GM03348 (cell line): ENCODE measurements around the gene TMEM26.

ENCODE experiments used
- DNase-seq: peaks from one replicate; pipeline ENCODE4 v3.0.0; 2012; ENCODE audit warnings: low spot score

TMEM26 gene

GRCh38 chr10:61460835-61461234 is 7.7 kb upstream of the TMEM26 start:
- DNase-seq: no peak

DNA sequence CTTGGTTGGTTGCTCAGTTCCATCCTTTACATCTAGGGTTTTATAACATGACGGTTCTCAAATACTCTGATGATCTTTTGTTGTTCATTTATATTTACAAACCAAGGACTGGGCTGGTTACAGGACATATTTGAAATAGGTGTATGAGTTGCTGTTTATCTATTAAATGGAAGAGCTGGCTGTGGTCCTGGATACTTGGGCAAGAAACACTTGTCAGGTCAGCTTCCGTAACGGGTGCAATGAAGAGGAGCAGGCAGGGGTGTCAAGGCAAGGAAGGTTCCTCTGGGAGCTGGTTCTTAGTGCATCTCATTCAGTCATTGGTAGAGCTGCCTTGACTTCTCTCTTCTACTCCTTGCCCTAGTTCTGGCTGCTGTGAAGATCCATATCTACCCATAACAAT is 4.8 kb upstream of the TMEM26 start:
- DNase-seq: no peak

GRCh38 chr10:61456095-61456789 is 3.1 kb upstream of the TMEM26 start:
- peak; percentile 10 for DNase-seq

DNA sequence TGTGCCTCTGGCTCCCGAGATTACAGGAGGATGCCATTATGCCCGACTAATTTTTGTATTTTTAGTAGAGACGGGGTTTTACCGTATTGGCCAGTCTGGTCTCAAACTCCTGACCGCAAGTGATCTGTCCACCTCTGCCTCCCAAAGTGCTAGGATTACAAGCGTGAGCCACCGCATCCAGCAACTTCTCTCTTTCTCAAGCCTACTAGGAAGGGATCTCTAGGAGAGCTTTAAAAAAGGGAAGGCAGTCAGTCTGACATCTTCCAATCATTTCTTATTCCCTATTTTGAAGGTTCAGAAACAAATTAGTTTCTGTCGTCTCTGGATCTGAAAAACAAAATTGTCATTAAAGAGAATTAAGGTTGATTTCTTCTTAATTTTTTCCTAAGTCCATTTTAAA is 2.5 kb upstream of the TMEM26 start:
- DNase-seq: no peak

DNA sequence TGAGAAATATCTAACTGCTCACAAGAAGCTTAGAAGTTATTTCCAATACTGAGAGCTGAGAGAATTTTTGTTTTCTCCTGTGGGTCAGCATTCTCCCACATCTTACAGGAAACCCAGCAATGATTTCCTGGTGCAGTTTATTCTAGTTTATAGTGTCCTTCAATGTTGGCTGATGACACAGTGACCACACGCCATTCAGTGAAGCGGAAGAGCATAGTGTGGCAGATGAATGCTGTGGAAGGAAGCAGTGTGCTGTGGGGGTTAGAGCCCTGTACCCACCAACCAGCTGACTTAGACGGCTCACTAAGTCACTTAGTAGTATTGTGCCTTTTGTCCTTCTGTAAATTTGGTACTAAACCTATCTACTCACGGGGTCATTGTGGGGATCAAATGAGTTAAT is 1.4 kb upstream of the TMEM26 start:
- DNase-seq: no peak

- DNase-seq: no peak
Measured at GRCh38 chr10:61452151-61452651, 980 bp downstream of the TMEM26 start.

DNA sequence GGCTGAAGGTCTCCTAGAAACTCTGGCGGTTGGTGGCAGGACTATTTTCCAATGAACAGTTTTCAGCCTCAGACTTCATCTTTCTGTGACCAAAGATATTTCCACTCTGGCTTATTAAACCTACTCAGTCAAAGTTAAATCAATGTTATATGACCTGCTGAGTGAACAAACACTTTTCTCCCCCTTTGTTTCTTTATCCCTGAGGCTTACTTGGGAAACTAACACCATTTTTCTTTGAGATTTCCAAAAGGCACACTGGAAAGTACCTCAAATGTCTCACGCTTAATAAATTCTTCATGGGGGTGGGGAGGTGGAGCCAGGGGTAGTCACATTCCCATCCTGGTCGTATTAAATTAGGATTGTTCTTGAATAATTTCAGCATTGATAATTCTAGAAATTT is 1.8 kb downstream of the TMEM26 start:
- DNase-seq: no peak

GRCh38 chr10:61448841-61449600 is 4.2 kb downstream of the TMEM26 start:
- no peak for DNase-seq

- DNase-seq: no peak
Measured at GRCh38 chr10:61448091-61448490, 5.1 kb downstream of the TMEM26 start.

DNA sequence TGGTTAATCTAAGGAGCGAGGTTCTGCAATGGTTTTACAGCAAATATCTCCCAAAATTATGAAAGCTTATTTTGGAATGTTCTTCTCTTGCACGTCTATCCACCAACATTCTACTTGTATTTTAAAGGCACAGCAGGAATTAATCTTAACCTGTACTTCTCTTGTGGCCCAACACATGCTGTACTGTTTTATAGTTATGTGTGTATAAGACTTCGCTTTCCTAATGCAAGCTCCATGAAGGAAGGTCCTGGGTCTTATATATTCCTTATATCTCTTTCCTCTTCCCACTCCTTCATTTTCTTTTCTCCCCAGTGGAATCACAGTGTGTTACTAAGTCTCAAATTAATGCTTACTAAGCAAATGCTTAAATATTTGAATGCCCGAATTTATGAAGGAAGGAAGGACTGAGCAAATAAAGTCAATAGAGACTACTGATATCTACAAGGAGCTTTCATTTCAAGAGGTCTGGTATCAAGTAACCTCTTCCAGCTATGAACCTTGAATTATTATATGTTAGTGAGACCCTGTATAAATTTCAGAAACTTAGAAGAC is 14.0 kb downstream of the TMEM26 start:
- DNase-seq: no peak

GRCh38 chr10:61438141-61438988 is 14.8 kb downstream of the TMEM26 start:
- no peak for DNase-seq

DNA sequence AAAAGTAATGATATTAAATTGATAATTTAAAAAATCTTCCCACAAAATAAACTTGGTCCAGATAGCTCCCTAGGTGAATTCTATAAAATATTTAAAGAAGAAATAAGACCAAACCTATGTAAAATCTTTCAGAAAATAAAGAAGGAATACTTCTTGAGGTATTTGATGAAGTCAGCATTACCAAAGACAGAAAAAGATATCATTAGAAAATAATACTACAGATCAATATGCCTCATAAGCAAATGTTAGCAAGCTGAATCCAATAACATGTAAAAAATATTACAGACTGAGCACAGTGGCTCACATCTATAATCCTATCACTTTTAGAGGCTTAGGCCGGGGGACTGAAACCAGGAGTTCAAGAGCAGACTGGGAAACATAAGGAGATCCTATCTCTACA is 30.0 kb downstream of the TMEM26 start:
- DNase-seq: no peak

GRCh38 chr10:61417661-61418060 is 35.5 kb downstream of the TMEM26 start:
- DNase-seq: no peak

DNA sequence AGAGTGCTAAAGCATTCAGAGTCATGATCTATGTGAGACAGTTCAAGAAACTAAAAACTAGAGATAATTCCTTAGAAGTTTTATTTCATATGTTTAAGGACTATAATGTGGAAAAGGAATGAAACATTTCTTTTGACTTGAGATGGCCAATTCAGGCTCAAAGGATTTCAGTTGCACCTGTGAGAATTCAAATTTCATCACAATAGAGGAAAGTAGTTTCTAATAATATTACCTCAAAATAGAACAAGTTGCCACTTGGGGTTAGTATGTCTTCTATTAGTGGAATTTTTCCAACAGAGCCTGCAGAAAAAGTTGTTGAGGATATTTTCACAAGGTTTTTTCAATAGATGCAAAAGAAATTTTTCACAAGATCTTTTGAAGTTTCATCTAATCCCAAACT is 37.4 kb downstream of the TMEM26 start:
- no peak for DNase-seq

GRCh38 chr10:61411706-61412105 is 41.5 kb downstream of the TMEM26 start:
- DNase-seq: no peak

DNA sequence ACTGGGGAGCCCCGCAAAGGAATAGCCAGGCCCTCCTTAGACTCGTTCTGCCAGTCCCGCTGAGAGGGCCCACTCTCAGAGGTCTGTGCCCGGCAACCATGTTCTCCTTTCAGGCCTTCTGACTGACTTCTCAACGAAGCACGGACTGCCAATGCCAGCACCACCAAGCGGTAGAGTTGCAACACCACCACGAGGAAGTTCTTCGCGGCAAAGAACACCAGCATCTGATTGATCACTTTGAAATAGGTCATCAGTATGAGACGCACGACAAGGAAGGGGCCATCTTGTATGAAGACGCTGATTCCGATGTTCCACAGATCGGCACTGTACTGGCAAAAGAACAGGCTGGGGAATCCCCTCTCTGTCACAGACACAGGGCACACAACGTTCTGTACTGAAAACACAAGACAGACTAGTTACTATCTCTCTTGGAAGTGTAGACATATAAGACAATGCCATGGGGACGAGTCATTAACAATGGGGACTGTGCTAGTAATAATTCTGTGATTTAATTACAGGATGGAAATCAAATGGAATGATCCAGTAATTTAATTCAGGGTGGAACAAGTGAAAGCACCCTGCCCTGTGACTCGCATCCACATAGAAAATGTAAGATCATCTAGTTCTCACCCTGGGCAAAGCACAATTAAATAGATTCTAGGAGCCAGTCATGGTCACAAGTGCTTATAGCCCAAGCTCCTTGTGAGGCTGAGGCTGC is 42.7 kb downstream of the TMEM26 start:
- DNase-seq: no peak

DNA sequence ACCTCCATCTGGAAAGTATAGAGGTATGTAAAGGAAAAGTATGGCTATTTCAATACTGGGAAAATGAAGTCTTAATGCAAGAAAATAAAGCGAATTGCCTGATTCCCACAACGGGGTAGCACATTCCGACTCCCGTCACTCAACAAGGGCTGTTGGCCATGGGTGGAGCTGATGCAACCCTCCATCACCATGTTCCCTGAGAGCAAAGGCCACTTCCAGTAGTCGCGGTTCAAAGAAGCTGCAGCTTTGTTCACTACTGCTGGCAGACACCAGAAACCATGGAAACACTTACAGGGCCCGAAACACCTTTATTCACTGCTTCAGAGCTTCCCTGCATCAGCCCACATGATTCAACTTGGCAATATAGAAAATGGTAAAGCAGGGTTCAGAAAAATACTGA is 44.0 kb downstream of the TMEM26 start:
- DNase-seq: no peak

GRCh38 chr10:61408105-61408504 is 45.1 kb downstream of the TMEM26 start:
- DNase-seq: no peak

GRCh38 chr10:61406736-61407135 is 46.4 kb downstream of the TMEM26 start:
- no peak for DNase-seq

- DNase-seq: no peak
Measured at GRCh38 chr10:61406242-61406641, 46.9 kb downstream of the TMEM26 start.

GRCh38 chr10:61404751-61405150 is 48.4 kb downstream of the TMEM26 start:
- peak; percentile 17 for DNase-seq

DNA sequence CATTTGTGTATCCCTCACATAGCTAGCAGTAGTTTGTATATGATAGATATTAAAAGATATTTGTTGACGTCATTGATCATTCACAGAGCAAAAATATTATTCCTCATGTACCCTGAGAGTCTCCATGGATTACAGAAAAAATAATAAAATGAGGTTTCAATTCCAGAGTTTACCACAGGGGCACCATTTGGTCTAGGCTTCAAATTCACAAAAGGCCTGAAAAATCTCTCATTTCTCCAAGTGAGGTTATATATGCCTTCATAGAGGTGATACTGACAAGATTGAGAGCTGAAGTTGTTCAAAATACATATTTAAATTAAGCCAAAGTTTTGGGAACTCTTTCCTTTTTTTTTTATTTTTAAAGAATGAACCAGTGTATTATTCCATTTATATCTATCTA is 52.7 kb downstream of the TMEM26 start:
- DNase-seq: no peak
